HEK293 (cell line): ENCODE measurements around the gene ITGB3.

Experiments
- CTCF ChIP-seq: fragments of 450-650 bp; formaldehyde crosslinking; IDR thresholded peaks from 2 replicates; pipeline ENCODE4 v1.5.1; 2016; ENCODE audit warnings: missing biosample characterization, missing genetic modification characterization
- ZNF174 ChIP-seq: fragments of 450-650 bp; formaldehyde crosslinking; IDR thresholded peaks from 2 replicates; pipeline ENCODE4 v1.5.0; 2017; ENCODE audit warnings: missing biosample characterization, mild to moderate bottlenecking, missing genetic modification characterization
- ZNF302 ChIP-seq: fragments of 450-650 bp; formaldehyde crosslinking; IDR thresholded peaks from 2 replicates; pipeline ENCODE4 v1.5.1; 2016; ENCODE audit warnings: missing biosample characterization, missing genetic modification characterization, low read depth
- TF ChIP-seq, protein P1 (sequence below): fragments of 450-650 bp; formaldehyde crosslinking; IDR thresholded peaks from 2 replicates; pipeline ENCODE4 v1.5.1; 2016; ENCODE audit warnings: missing biosample characterization, missing genetic modification characterization, low read depth

DNA sequence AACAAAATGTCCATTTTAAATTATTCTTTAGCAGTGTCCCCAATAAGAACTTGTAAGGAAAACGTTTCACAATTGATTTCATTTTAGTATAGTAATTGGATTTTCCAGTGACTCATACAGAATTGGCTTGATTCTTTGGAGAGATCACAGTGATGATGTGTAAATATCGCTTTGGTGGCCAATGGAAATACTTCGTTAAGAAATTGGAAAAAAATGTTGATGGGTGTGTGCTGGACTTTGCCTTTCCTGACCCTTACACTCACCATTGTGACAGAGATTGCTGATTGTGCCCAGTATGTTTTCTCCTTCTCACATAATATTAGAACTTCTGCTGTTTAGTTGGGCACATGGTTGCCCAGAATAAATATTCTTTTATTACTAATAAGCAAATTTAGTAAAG is 62.7 kb downstream of the ITGB3 start:
- TF ChIP-seq CTCF (tag by site-specific recombination) (no peak), ZNF174 (tag by site-specific recombination) (no peak), ZNF302 (tag by site-specific recombination) (no peak)
- TF ChIP-seq, protein P1, sequence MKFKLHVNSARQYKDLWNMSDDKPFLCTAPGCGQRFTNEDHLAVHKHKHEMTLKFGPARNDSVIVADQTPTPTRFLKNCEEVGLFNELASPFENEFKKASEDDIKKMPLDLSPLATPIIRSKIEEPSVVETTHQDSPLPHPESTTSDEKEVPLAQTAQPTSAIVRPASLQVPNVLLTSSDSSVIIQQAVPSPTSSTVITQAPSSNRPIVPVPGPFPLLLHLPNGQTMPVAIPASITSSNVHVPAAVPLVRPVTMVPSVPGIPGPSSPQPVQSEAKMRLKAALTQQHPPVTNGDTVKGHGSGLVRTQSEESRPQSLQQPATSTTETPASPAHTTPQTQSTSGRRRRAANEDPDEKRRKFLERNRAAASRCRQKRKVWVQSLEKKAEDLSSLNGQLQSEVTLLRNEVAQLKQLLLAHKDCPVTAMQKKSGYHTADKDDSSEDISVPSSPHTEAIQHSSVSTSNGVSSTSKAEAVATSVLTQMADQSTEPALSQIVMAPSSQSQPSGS (tag by site-specific recombination): no peak
